GM20000 (cell line): ENCODE measurements around the gene ENPP1.

Experiments
- DNase-seq: peaks from one replicate; pipeline ENCODE4 v3.0.0; 2012; ENCODE audit warnings: low spot score
- CTCF ChIP-seq: IDR thresholded peaks from 2 replicates; pipeline ENCODE4 v1.5.1; 2012; ENCODE audit warnings: mild to moderate bottlenecking, control low read depth; ENCODE audit errors: extremely low read depth, missing control alignments

ENPP1 gene

DNA sequence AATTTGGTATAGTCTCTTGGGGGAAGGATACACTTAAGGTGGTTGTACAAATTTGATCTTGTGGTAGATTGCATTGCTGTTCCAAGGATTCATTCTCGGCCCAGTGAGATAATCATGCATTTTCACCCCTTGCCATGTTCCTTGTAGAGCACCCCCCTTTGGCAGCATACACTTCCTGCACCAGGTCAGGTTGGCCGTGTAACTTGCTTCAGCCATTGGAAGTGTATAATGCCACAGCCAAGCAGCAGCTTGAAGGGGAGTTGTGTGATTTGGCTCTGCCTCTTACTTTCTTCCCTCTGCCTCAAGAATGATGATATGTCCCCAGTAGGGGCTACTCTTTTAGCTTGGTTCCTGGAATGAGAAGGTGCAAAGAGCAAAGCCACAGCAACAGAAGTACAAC is 121.4 kb downstream of the ENPP1 start:
- no peak for DNase-seq
- no peak for TF ChIP-seq CTCF

- no peak for TF ChIP-seq CTCF
- DNase-seq, result no peak
Measured at GRCh38 chr6:131929976-131930375, 122.2 kb downstream of the ENPP1 start.

DNA sequence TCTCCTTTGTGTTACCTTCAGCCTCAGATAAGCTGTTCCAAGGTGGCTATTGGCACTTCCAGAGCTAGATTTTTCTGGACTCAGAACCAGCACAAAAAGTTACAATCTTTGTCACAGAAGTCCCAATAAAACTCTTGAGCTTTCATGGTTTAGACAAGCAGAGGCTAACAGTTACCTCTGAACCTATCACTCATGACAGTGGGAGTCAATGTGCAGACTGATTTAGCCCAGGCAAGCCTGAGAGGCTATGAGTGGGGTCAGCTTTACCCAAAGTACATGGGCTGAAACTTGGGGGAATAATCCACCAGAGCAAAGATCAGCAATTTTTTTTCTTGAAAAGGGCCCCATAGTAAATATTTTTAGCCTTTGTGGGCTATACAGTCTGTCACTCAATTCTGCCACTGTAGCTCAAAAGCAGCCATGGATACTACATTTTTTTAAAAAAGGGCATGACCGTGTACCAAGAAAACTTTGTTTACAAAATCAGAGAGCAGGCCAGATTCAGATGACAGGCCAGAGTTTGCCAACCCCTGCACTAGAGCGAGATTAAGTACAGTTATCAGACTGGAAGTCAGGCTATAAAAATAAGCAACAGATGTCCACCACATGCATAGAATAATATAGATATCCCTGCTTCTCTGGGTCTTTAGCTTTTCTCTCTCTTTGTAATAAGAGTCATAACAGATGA is 123.4 kb downstream of the ENPP1 start:
- no peak for TF ChIP-seq CTCF
- no peak for DNase-seq

DNA sequence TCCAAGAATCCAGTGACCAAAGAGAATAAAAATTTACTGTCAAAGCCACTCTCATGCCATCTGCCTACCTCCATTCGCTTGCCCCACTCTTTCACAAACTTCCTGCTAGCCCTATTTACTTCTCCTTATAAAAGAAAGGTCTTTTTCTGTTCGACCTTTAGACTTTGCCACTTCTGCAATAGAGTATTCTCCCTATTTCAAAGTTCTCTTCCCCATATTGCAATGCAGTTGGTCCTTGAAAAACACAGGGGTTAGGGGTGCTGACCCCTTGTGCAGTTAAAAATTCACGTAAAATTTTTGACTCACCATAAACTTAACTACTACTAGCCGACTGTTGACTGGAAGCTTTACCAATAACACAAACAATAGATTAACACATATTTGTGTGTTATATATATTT is 128.3 kb downstream of the ENPP1 start:
- no peak for TF ChIP-seq CTCF
- no peak for DNase-seq

- no peak for DNase-seq
- no peak for TF ChIP-seq CTCF
Measured at GRCh38 chr6:131937226-131937625, 129.4 kb downstream of the ENPP1 start.

GRCh38 chr6:131937703-131938631 is 130.1 kb downstream of the ENPP1 start:
- no peak for TF ChIP-seq CTCF
- DNase-seq, result no peak
